Endothelial cell of umbilical vein (primary cell): ENCODE measurements around the gene LHX3. TPM values are rescaled to one million over a fixed set of nuclear protein-coding genes. Genes with fewer than 3 reads are reported as not detected.

Experiments used
- BruUV-seq: library from RNA; stranded (reverse); fragments of 400-500 nt; replicated peaks from 2 replicates; lab custom pipeline; 2021; lab: Mats Ljungman, UMichigan
- CTCF ChIA-PET: fragments of 300-600, 350-600 bp; sonication (Branson Sonifier 250); formaldehyde crosslinking; loops from one replicate; lab custom pipeline; 2021; ENCODE audit warnings: antibody characterized with exemption, inconsistent platforms; lab: Charles Lee
- POLR2A ChIA-PET: fragments of 300-600, 350-600 bp; sonication (Branson Sonifier 250); formaldehyde crosslinking; loops from one replicate; lab custom pipeline; 2021; ENCODE audit warnings: antibody characterized with exemption, inconsistent platforms; lab: Charles Lee
- DNase-seq: peaks from one replicate; pipeline ENCODE4 v3.0.0-alpha.2; 2011; ENCODE audit warnings: low read depth, low spot score
- FAIRE-seq: peaks from 2 replicates; lab custom pipeline; 2011; peaks lifted over from hg19 to GRCh38; lab: Jason Lieb, UNC
- H2AFZ ChIP-seq: 2 replicates; pipeline ENCODE4 v1.6.0; 2012; ENCODE audit warnings: low read depth, low read length, control low read depth, inconsistent platforms
- H3K27ac ChIP-seq: 2 replicates; pipeline ENCODE4 v1.5.1; 2011; ENCODE audit warnings: low read depth, mild to moderate bottlenecking, control low read depth, low read length, moderate library complexity; ENCODE audit not compliant: insufficient read depth
- H3K27me3 ChIP-seq, 2 experiments: 2 replicates each; pipeline versions ENCODE4 v1.6.0 to v1.6.1; 2011; ENCODE audit warnings: low read length in 2 of 2, mixed read lengths in 1 of 2; ENCODE audit not compliant: control insufficient read depth in 2 of 2, insufficient read depth in 2 of 2
- H3K36me3 ChIP-seq, 2 experiments: 2 replicates in 1 of 2; 3 replicates in 1 of 2; pipeline ENCODE4 v1.5.1; 2011; ENCODE audit warnings: low read length in 2 of 2, mild to moderate bottlenecking in 1 of 2, moderate library complexity in 1 of 2; ENCODE audit not compliant: control insufficient read depth in 2 of 2, insufficient read depth in 2 of 2; ENCODE audit errors: extremely low read depth in 1 of 2
- H3K4me1 ChIP-seq: 3 replicates; pipeline ENCODE4 v1.5.1; 2011; ENCODE audit warnings: mild to moderate bottlenecking, low read length; ENCODE audit not compliant: control insufficient read depth, insufficient read depth; ENCODE audit errors: extremely low read depth
- H3K4me2 ChIP-seq: 2 replicates; pipeline ENCODE4 v1.6.1; 2011; ENCODE audit warnings: low read length, control low read depth, mixed read lengths; ENCODE audit not compliant: insufficient read depth
- H3K4me3 ChIP-seq, 3 experiments: fragments of 200-600 bp in 1 of 3; sonication (generic), shearing (Covaris generic) in 1 of 3; replicated peaks in 1 of 3; 2 replicates each; pipeline ENCODE4 v1.5.1; 2011 to 2016; ENCODE audit warnings: control low read depth in 3 of 3, low read length in 3 of 3, mild to moderate bottlenecking in 2 of 3, inconsistent platforms in 1 of 3, low read depth in 1 of 3, moderate library complexity in 1 of 3; ENCODE audit not compliant: insufficient read depth in 1 of 3
- H3K79me2 ChIP-seq: 2 replicates; pipeline ENCODE4 v1.6.0; 2012; ENCODE audit warnings: low read length, inconsistent platforms; ENCODE audit not compliant: control insufficient read depth, insufficient read depth
- H3K9ac ChIP-seq: replicated peaks from 2 replicates; pipeline ENCODE3; 2011; ENCODE audit warnings: low read length, control low read depth; ENCODE audit not compliant: insufficient read depth; ENCODE audit errors: extremely low read depth
- H3K9me1 ChIP-seq: replicated peaks from 3 replicates; pipeline ENCODE4 v1.6.0; 2011; ENCODE audit warnings: mild to moderate bottlenecking, low read length; ENCODE audit not compliant: control insufficient read depth, insufficient read depth; ENCODE audit errors: extremely low read depth
- H3K9me3 ChIP-seq: replicated peaks from 2 replicates; pipeline ENCODE4 v1.5.1; 2012; ENCODE audit warnings: low read length, inconsistent platforms; ENCODE audit not compliant: control insufficient read depth, insufficient read depth
- H4K20me1 ChIP-seq: replicated peaks from 2 replicates; pipeline ENCODE3; 2011; ENCODE audit warnings: mild to moderate bottlenecking, low read length; ENCODE audit not compliant: control insufficient read depth, insufficient read depth; ENCODE audit errors: extremely low read depth
- CTCF ChIP-seq, 2 donors: IDR thresholded peaks; 1 replicate in 1 of 2; 2 replicates in 1 of 2; pipeline ENCODE4 v1.5.1; 2011; ENCODE audit warnings: low read length in 2 of 2, mild to moderate bottlenecking in 2 of 2, moderate library complexity in 2 of 2, control low read depth in 1 of 2, inconsistent platforms in 1 of 2, low read depth in 1 of 2; ENCODE audit not compliant: insufficient read depth in 1 of 2; ENCODE audit errors: extremely low read depth in 1 of 2
- EZH2 ChIP-seq: IDR thresholded peaks from 2 replicates; pipeline ENCODE4 v1.6.1; 2012; ENCODE audit warnings: borderline replicate concordance, low read depth, mild to moderate bottlenecking, moderate library complexity, low read length, inconsistent platforms; ENCODE audit not compliant: severe bottlenecking
- FOS ChIP-seq: IDR thresholded peaks from 2 replicates; pipeline ENCODE4 v1.6.1; 2011; ENCODE audit warnings: mild to moderate bottlenecking, low read length, moderate library complexity, borderline replicate concordance; ENCODE audit not compliant: insufficient read depth
- GATA2 ChIP-seq: IDR thresholded peaks from 2 replicates; pipeline ENCODE4 v1.7.0; 2011; ENCODE audit warnings: low read depth, mild to moderate bottlenecking, moderate library complexity, mixed read lengths, low read length; ENCODE audit not compliant: insufficient read length, insufficient read depth
- JUN ChIP-seq: IDR thresholded peaks from 2 replicates; pipeline ENCODE4 v1.6.1; 2011; ENCODE audit warnings: borderline replicate concordance, low read depth; ENCODE audit not compliant: insufficient read length, insufficient read depth
- MAX ChIP-seq: IDR thresholded peaks from 2 replicates; pipeline ENCODE4 v1.6.1; 2011; ENCODE audit not compliant: insufficient read depth, insufficient read length
- MYC ChIP-seq: IDR thresholded peaks from one replicate; pipeline ENCODE4 v1.6.1; 2011; ENCODE audit warnings: mild to moderate bottlenecking, low read depth, low read length
- POLR2A ChIP-seq: IDR thresholded peaks from 2 replicates; pipeline ENCODE4 v1.6.1; 2012; ENCODE audit warnings: low read depth, mild to moderate bottlenecking, control low read depth, low read length
- POLR2AphosphoS5 ChIP-seq: IDR thresholded peaks from 2 replicates; pipeline ENCODE4 v1.6.1; 2012; ENCODE audit warnings: low read depth, mild to moderate bottlenecking, control low read depth, low read length, moderate library complexity; ENCODE audit not compliant: insufficient read depth
- dilution Hi-C: fragments of 300-500 bp; cut with MboI; formaldehyde crosslinking; loops from one replicate; pipeline ENCODE4 v1.15.0; 2019; ENCODE audit warnings: low sequenced_read_pairs; ENCODE audit not compliant: extremely low pct_ligation_motif_present
- intact Hi-C: fragments of 100-400 bp; cut with micrococcal nuclease; formaldehyde crosslinking; loops from one replicate; pipeline ENCODE4 v1.10.0; 2022
- polyA plus RNA-seq, 4 experiments: library from polyadenylated mRNA; depleted of rRNA in 3 of 4; stranded (reverse) in 3 of 4; unstranded in 1 of 4; fragments of >200 nt; gene quantifications; 2 replicates each; pipeline versions ENCODE4 v1.2.1 to v1.2.3, GENCODE V29; 2011 to 2012; ENCODE audit warnings: missing spikeins in 1 of 4
- total RNA-seq: library from RNA; stranded (reverse); gene quantifications from 2 replicates; pipeline ENCODE4 v1.2.3, GENCODE V29; 2021

Gene LHX3
- total and polyA plus RNA-seq, 2 donors (not counting 3 experiments of a cell fraction or from before 2014, with no cell fraction given): not detected

- no TSS peak for BruUV-seq
- DNase-seq (no peak), FAIRE-seq (no peak)
- Histone ChIP-seq H3K27ac (no peak overlapping the region), H3K4me2 (no peak overlapping the region), H3K4me1 (no peaks in the 10 kb centered on the region), H2AFZ (no peak overlapping the region), H3K27me3 (no peaks in the 10 kb centered on the region), H3K79me2 (no peaks in the 10 kb centered on the region), H3K9me1 (no peaks in the 10 kb centered on the region), H3K4me3 (no peak overlapping the region), H3K9ac (no peak overlapping the region), H3K9me3 (no peaks in the 10 kb centered on the region), H3K36me3 (no peaks in the 10 kb centered on the region), H4K20me1 (no peaks in the 10 kb centered on the region)
- POLR2A ChIA-PET: no interaction called here
- dilution Hi-C loops (no loop called here), intact Hi-C loops (no loop called here)
- TF ChIP-seq POLR2A (no peak), MAX (no peak), CTCF (IDR thresholded peaks at IDR 0.05; ENCODE audit: extremely low read depth in 1 of 2, insufficient read depth in 1 of 2, low read depth in 1 of 2, low read length in 2 of 2) (no peak), EZH2 (no peak), GATA2 (no peak), POLR2AphosphoS5 (no peak), MYC (no peak), JUN (no peak), FOS (no peak)
- CTCF ChIA-PET: interaction anchor here (1.2 to 2.7 kb wide), 5 partner anchors 29 to 129 kb away, joined by 3 to 11 read pairs (median 6); no protein-coding TSS in a partner anchor
Observed at GRCh38 chr9:136218271-136218670, 13.3 kb upstream of the LHX3 start.
